Mesothelial cell of epicardium (in vitro differentiated cells): ENCODE data around the gene SPNS3. TPM values are rescaled to one million over a fixed set of nuclear protein-coding genes. Genes with fewer than 3 reads are reported as not detected.

Experiments
- DNase-seq, 2 experiments: peaks; one replicate each; pipeline ENCODE4 v3.0.0; 2021; ENCODE audit warnings: low spot score in 2 of 2; ENCODE audit not compliant: unreplicated experiment in 2 of 2
- H3K27ac Mint-ChIP-seq: 2 replicates; pipeline ENCODE4 v1.8.0; 2021; ENCODE audit warnings: mixed read lengths
- H3K27me3 Mint-ChIP-seq: 2 replicates; pipeline ENCODE4 v1.8.0; 2021; ENCODE audit warnings: low read depth, mixed read lengths
- H3K36me3 Mint-ChIP-seq: 2 replicates; pipeline ENCODE4 v1.8.0; 2021; ENCODE audit warnings: mixed read lengths
- H3K4me1 Mint-ChIP-seq: 2 replicates; pipeline ENCODE4 v1.8.0; 2021; ENCODE audit warnings: mixed read lengths
- H3K4me3 Mint-ChIP-seq: 2 replicates; pipeline ENCODE4 v1.8.0; 2021; ENCODE audit warnings: mild to moderate bottlenecking, moderate library complexity, mixed read lengths
- H3K9me3 Mint-ChIP-seq: 2 replicates; pipeline ENCODE4 v1.8.0; 2021; ENCODE audit warnings: mixed read lengths
- total RNA-seq: library from RNA; stranded (reverse); gene quantifications from 3 replicates; pipeline ENCODE4 v1.2.1, GENCODE V29; 2021
- TF ChIP-seq, protein P1 (sequence below): fragments of 200-600 bp; sonication (generic); IDR thresholded peaks from one replicate; pipeline ENCODE4 v1.5.0; 2021; ENCODE audit warnings: antibody characterized with exemption; ENCODE audit not compliant: unreplicated experiment

SPNS3 gene
- total RNA-seq, 1 donor from 2014 or later: not detected

DNA sequence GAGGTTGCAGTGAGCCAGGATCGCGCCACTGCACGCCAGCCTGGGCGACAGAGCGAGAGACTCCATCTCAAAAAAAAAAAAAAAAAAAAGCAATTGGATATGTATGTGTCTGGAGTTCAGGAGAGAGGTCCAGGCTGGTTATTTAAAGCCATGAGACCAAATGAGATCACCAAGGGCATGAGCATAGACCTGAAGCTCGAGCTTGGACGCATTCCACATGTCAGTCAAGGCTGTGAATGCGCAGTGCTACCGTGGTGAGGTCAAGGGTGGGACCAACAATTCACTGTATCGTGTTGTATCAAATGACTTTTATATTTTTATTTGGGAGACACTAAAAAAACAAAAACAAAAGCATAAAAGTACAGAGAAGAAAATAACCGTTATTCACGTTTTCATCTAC, 35.8 kb downstream of the SPNS3 start:
- Mint-ChIP-seq H3K27me3 (no peaks in the 10 kb centered on the region), H3K27ac (no peak overlapping the region), H3K4me1 (no peaks in the 10 kb centered on the region), H3K9me3 (no peaks in the 10 kb centered on the region), H3K4me3 (no peak overlapping the region), H3K36me3 (no peaks in the 10 kb centered on the region)
- DNase-seq: no peak
- TF ChIP-seq, protein P1, sequence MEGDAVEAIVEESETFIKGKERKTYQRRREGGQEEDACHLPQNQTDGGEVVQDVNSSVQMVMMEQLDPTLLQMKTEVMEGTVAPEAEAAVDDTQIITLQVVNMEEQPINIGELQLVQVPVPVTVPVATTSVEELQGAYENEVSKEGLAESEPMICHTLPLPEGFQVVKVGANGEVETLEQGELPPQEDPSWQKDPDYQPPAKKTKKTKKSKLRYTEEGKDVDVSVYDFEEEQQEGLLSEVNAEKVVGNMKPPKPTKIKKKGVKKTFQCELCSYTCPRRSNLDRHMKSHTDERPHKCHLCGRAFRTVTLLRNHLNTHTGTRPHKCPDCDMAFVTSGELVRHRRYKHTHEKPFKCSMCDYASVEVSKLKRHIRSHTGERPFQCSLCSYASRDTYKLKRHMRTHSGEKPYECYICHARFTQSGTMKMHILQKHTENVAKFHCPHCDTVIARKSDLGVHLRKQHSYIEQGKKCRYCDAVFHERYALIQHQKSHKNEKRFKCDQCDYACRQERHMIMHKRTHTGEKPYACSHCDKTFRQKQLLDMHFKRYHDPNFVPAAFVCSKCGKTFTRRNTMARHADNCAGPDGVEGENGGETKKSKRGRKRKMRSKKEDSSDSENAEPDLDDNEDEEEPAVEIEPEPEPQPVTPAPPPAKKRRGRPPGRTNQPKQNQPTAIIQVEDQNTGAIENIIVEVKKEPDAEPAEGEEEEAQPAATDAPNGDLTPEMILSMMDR: no peak

DNA sequence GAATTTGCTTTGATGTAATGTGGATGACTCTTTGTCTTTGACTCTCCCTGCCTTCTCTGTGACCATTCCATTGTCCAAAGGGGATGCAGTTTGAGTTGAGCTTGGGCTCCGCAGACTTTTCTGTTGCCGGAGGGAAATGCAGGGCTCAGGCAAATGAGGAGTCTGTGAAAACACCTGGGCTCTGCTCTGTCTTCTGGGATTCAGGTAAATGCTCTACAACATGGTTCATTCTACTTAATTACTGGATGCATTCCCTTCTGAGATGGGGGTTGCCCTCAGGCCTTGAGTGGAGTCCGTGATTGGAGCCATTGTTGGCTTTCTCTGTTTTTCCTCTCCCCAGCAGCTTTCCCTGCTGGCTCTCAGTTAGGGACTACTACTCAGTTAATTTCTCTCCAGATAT, 38.5 kb downstream of the SPNS3 start:
- no peaks in the 10 kb centered on the region for H3K27me3 Mint-ChIP-seq
- H3K4me3 Mint-ChIP-seq: no peak overlapping the region
- TF ChIP-seq, protein P1: no peak
- no peaks in the 10 kb centered on the region for H3K9me3 Mint-ChIP-seq
- peaks cover 18% of the 10 kb centered on the region for H3K4me1 Mint-ChIP-seq
- no peaks in the 10 kb centered on the region for H3K36me3 Mint-ChIP-seq
- DNase-seq: no peak
- H3K27ac Mint-ChIP-seq: no peak overlapping the region

- peaks cover 19% of the 10 kb centered on the region for H3K4me1 Mint-ChIP-seq
Observed at GRCh38 chr17:4474093-4474492, 40.4 kb downstream of the SPNS3 start.

DNA sequence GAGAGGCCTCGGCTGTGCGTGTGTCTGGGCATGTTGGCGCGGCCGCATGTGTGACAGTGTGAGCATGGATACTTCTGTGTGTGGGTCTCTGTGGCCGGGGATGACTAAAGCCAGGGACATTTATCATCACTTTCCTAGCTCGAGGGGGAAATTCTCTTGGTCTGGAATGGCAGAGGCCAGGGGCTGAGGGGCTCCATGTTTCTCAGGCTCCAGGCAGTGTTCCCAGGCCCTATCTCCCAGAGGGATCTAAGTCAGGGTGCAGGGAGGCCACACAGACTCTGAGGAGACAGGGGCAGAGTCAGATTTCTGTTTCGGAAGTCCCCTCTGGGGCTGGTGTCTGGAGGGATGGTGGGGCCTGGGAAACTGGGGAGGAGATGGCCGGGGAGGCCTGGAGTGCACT, 41.3 kb downstream of the SPNS3 start:
- H3K36me3 Mint-ChIP-seq: no peaks in the 10 kb centered on the region
- H3K27me3 Mint-ChIP-seq: no peaks in the 10 kb centered on the region
- no peak overlapping the region for H3K4me3 Mint-ChIP-seq
- peaks cover 19% of the 10 kb centered on the region for H3K4me1 Mint-ChIP-seq
- TF ChIP-seq, protein P1: no peak
- no peaks in the 10 kb centered on the region for H3K9me3 Mint-ChIP-seq
- peak overlapping the region; percentile 28 for H3K27ac Mint-ChIP-seq
- DNase-seq: no peak

More at GRCh38 chr17:4474093-4474492, 40.4 kb downstream of the SPNS3 start:
- Mint-ChIP-seq H3K27ac (no peak overlapping the region), H3K9me3 (no peaks in the 10 kb centered on the region), H3K4me3 (no peak overlapping the region), H3K36me3 (no peaks in the 10 kb centered on the region), H3K27me3 (no peaks in the 10 kb centered on the region)
- DNase-seq: no peak
- TF ChIP-seq, protein P1: no peak

- no peak overlapping the region for H3K27ac Mint-ChIP-seq
- H3K4me1 Mint-ChIP-seq: peaks cover 19% of the 10 kb centered on the region
- no peak for DNase-seq
- no peaks in the 10 kb centered on the region for H3K27me3 Mint-ChIP-seq
- no peak overlapping the region for H3K4me3 Mint-ChIP-seq
- H3K9me3 Mint-ChIP-seq: no peaks in the 10 kb centered on the region
- no peaks in the 10 kb centered on the region for H3K36me3 Mint-ChIP-seq
- TF ChIP-seq, protein P1: no peak
Observed at GRCh38 chr17:4475463-4475862, 41.7 kb downstream of the SPNS3 start.

- Mint-ChIP-seq H3K36me3 (no peaks in the 10 kb centered on the region), H3K4me3 (no peak overlapping the region), H3K9me3 (no peaks in the 10 kb centered on the region), H3K4me1 (peaks cover 23% of the 10 kb centered on the region), H3K27ac (no peak overlapping the region), H3K27me3 (no peaks in the 10 kb centered on the region)
- TF ChIP-seq, protein P1: no peak
- DNase-seq: no peak
Observed at GRCh38 chr17:4476017-4476416, 42.3 kb downstream of the SPNS3 start.
